A549 (cell line): ENCODE measurements around the gene CDH1.

Experiments used
- BHLHE40 ChIP-seq: IDR thresholded peaks from 2 replicates; pipeline ENCODE4 v1.6.1; 2012; ENCODE audit warnings: low read depth, low read length, inconsistent platforms
- JUNB ChIP-seq: fragments of >200 bp; sonication (Bioruptor Twin); formaldehyde crosslinking; IDR thresholded peaks from 2 replicates; pipeline ENCODE4 v1.6.1; 2016
- POLR2A ChIP-seq: IDR thresholded peaks from 2 replicates; pipeline ENCODE4 v1.6.1; 2012; ENCODE audit warnings: mild to moderate bottlenecking, low read length
- SMC3 ChIP-seq: fragments of >200 bp; sonication (Bioruptor Twin); formaldehyde crosslinking; IDR thresholded peaks from 3 replicates; pipeline ENCODE4 v1.6.1; 2018; ENCODE audit warnings: inconsistent platforms
- SREBF2 ChIP-seq: fragments of 450-650 bp; IDR thresholded peaks from 2 replicates; pipeline ENCODE4 v1.6.1; 2014; ENCODE audit warnings: mild to moderate bottlenecking, moderate library complexity
- ZC3H11A ChIP-seq: fragments of 450-650 bp; IDR thresholded peaks from 2 replicates; pipeline ENCODE4 v1.6.1; 2014; ENCODE audit warnings: antibody characterized with exemption, mild to moderate bottlenecking
- TF ChIP-seq, protein P1 (sequence below): fragments of >200 bp; sonication (Bioruptor Twin); formaldehyde crosslinking; IDR thresholded peaks from 3 replicates; pipeline ENCODE4 v1.5.1; 2016
- TF ChIP-seq, protein P2 (sequence below): fragments of 200-600 bp; sonication (generic); IDR thresholded peaks from 2 replicates; pipeline ENCODE4 v1.6.1; 2016; ENCODE audit warnings: antibody characterized with exemption, mild to moderate bottlenecking, moderate library complexity

DNA sequence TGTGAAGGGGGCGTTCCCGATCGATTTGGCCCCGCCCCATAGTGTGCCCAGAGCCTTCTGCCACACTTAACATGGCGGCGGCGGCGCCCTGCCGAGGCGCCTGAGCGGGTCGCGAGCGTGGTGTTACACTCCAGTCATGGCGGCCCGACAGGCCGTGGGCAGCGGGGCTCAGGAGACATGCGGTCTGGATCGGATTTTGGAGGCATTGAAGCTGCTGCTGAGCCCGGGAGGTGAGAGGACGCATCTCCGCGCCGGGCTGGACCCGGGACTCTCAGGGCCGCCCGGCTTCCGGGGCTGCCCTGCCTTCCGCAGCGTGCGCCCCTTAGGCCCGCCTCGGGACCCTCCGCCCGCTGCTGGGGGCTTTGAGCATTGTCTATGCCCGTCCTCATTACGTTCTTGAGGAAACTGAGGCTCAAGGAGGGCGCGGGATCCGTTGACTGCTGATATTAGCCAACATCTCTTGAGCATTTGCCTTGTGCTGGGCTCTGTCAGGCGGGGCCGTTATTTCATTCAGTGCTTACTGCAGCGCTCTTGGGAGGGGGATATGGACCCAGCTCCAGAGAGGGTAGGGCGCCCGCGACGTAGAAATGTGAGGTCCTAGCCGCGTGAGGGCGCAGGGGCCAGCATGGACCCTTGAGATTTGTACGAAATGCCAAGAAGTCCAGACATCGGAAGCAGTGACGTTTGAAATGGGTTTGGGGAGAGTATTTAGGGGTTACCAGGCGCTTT is 106.6 kb downstream of the CDH1 start, which contains the start of gene TANGO6:
- TF ChIP-seq, protein P1, sequence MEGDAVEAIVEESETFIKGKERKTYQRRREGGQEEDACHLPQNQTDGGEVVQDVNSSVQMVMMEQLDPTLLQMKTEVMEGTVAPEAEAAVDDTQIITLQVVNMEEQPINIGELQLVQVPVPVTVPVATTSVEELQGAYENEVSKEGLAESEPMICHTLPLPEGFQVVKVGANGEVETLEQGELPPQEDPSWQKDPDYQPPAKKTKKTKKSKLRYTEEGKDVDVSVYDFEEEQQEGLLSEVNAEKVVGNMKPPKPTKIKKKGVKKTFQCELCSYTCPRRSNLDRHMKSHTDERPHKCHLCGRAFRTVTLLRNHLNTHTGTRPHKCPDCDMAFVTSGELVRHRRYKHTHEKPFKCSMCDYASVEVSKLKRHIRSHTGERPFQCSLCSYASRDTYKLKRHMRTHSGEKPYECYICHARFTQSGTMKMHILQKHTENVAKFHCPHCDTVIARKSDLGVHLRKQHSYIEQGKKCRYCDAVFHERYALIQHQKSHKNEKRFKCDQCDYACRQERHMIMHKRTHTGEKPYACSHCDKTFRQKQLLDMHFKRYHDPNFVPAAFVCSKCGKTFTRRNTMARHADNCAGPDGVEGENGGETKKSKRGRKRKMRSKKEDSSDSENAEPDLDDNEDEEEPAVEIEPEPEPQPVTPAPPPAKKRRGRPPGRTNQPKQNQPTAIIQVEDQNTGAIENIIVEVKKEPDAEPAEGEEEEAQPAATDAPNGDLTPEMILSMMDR = peak; percentile 47
- no peak for TF ChIP-seq JUNB
- TF ChIP-seq SMC3 = peak; percentile 35; the same call in 1 of the 3 replicates
- TF ChIP-seq ZC3H11A = no peak
- peak; percentile 94 for TF ChIP-seq POLR2A
- TF ChIP-seq SREBF2 = no peak
- no peak for TF ChIP-seq BHLHE40
- TF ChIP-seq, protein P2, sequence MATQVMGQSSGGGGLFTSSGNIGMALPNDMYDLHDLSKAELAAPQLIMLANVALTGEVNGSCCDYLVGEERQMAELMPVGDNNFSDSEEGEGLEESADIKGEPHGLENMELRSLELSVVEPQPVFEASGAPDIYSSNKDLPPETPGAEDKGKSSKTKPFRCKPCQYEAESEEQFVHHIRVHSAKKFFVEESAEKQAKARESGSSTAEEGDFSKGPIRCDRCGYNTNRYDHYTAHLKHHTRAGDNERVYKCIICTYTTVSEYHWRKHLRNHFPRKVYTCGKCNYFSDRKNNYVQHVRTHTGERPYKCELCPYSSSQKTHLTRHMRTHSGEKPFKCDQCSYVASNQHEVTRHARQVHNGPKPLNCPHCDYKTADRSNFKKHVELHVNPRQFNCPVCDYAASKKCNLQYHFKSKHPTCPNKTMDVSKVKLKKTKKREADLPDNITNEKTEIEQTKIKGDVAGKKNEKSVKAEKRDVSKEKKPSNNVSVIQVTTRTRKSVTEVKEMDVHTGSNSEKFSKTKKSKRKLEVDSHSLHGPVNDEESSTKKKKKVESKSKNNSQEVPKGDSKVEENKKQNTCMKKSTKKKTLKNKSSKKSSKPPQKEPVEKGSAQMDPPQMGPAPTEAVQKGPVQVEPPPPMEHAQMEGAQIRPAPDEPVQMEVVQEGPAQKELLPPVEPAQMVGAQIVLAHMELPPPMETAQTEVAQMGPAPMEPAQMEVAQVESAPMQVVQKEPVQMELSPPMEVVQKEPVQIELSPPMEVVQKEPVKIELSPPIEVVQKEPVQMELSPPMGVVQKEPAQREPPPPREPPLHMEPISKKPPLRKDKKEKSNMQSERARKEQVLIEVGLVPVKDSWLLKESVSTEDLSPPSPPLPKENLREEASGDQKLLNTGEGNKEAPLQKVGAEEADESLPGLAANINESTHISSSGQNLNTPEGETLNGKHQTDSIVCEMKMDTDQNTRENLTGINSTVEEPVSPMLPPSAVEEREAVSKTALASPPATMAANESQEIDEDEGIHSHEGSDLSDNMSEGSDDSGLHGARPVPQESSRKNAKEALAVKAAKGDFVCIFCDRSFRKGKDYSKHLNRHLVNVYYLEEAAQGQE = no peak
